MM.1S (cell line): ENCODE measurements around the gene SLC27A2.

Experiments used
- CTCF ChIP-seq: fragments of 300-600 bp; sonication (generic); IDR thresholded peaks from 2 replicates; pipeline ENCODE4 v1.5.1; 2016; ENCODE audit warnings: antibody characterized with exemption, low read length, mixed read lengths
- EZH2 ChIP-seq: fragments of 300-600 bp; sonication (generic); optimal IDR thresholded peaks from 2 replicates; pipeline ENCODE3; 2017; ENCODE audit warnings: low read depth, mild to moderate bottlenecking, antibody characterized with exemption, low read length, mixed read lengths

GRCh38 chr15:50261981-50262380 is 80.0 kb downstream of the SLC27A2 start:
- no peak for TF ChIP-seq CTCF
- TF ChIP-seq EZH2 = no peak
